Caco-2 (cell line): ENCODE results near the gene OR52N1. TPM values are rescaled to one million over a fixed set of nuclear protein-coding genes. Genes with fewer than 3 reads are reported as not detected.

Source experiments
- BruUV-seq: library from RNA; stranded (reverse); fragments of 400-500 nt; replicated peaks from 2 replicates; lab custom pipeline; 2021; lab: Mats Ljungman, UMichigan
- CTCF ChIA-PET: fragments of 300-600 bp; sonication (Branson Sonifier 250); formaldehyde crosslinking; loops from one replicate; lab custom pipeline; 2022; ENCODE audit warnings: antibody characterized with exemption; lab: Charles Lee
- POLR2A ChIA-PET: fragments of 300-600 bp; sonication (Branson Sonifier 250); formaldehyde crosslinking; loops from one replicate; lab custom pipeline; 2022; ENCODE audit warnings: antibody characterized with exemption; lab: Charles Lee
- DNase-seq, 2 experiments: peaks; one replicate each; pipeline versions ENCODE4 v3.0.0 to v3.0.0-alpha.2; 2020 to 2022
- H3K27me3 ChIP-seq: replicated peaks from 2 replicates; pipeline ENCODE4 v1.6.0; 2011; ENCODE audit warnings: low read length; ENCODE audit not compliant: control insufficient read depth, insufficient read depth
- H3K36me3 ChIP-seq: 2 replicates; pipeline ENCODE4 v1.5.1; 2011; ENCODE audit warnings: low read length; ENCODE audit not compliant: control insufficient read depth, insufficient read depth
- H3K4me1 ChIP-seq: fragments of 250-450 bp; sonication (Bioruptor Pico); 2 replicates; pipeline ENCODE4 v1.5.1; 2020; ENCODE audit warnings: mild to moderate bottlenecking
- H3K4me3 ChIP-seq: 2 replicates; pipeline ENCODE4 v1.5.1; 2011; ENCODE audit warnings: low read depth, mild to moderate bottlenecking, control low read depth, low read length
- H3K9me3 ChIP-seq: fragments of 250-450 bp; sonication (Bioruptor Pico); 2 replicates; pipeline ENCODE4 v1.5.1; 2020; ENCODE audit warnings: mild to moderate bottlenecking, moderate library complexity
- H3K27ac Mint-ChIP-seq: one replicate; pipeline ENCODE4 v1.8.0; 2022; ENCODE audit warnings: mixed read lengths; ENCODE audit not compliant: unreplicated experiment
- H3K27me3 Mint-ChIP-seq: one replicate; pipeline ENCODE4 v1.8.0; 2022; ENCODE audit warnings: mixed read lengths; ENCODE audit not compliant: insufficient read depth, unreplicated experiment
- H3K36me3 Mint-ChIP-seq: one replicate; pipeline ENCODE4 v1.8.0; 2022; ENCODE audit warnings: mild to moderate bottlenecking, mixed read lengths; ENCODE audit not compliant: insufficient read depth, unreplicated experiment
- H3K4me1 Mint-ChIP-seq: one replicate; pipeline ENCODE4 v1.8.0; 2022; ENCODE audit warnings: low read depth, mixed read lengths; ENCODE audit not compliant: unreplicated experiment
- H3K4me3 Mint-ChIP-seq: one replicate; pipeline ENCODE4 v1.8.0; 2022; ENCODE audit warnings: mild to moderate bottlenecking, moderate library complexity, mixed read lengths; ENCODE audit not compliant: unreplicated experiment
- H3K9me3 Mint-ChIP-seq: one replicate; pipeline ENCODE4 v1.8.0; 2022; ENCODE audit warnings: mixed read lengths; ENCODE audit not compliant: unreplicated experiment
- CTCF ChIP-seq, 2 experiments: fragments of 200-600 bp in 1 of 2; IDR thresholded peaks; 1 replicate in 1 of 2; 2 replicates in 1 of 2; pipeline versions ENCODE4 v1.5.1 to v1.8.0; 2011 to 2022; ENCODE audit warnings: antibody characterized with exemption in 1 of 2, control low read depth in 1 of 2, inconsistent platforms in 1 of 2, low read depth in 1 of 2, low read length in 1 of 2, mild to moderate bottlenecking in 1 of 2, moderate library complexity in 1 of 2; ENCODE audit not compliant: insufficient read depth in 1 of 2, severe bottlenecking in 1 of 2, unreplicated experiment in 1 of 2
- intact Hi-C: fragments of 100-400 bp; cut with micrococcal nuclease; formaldehyde crosslinking; loops from one replicate; pipeline ENCODE4 v1.10.0; 2022; ENCODE audit not compliant: unreplicated experiment
- total RNA-seq: library from RNA; stranded (reverse); gene quantifications from 2 replicates; pipeline ENCODE4 v1.2.3, GENCODE V29; 2022

Gene OR52N1
- total RNA-seq, 1 experiment from 2014 or later = not detected

DNA sequence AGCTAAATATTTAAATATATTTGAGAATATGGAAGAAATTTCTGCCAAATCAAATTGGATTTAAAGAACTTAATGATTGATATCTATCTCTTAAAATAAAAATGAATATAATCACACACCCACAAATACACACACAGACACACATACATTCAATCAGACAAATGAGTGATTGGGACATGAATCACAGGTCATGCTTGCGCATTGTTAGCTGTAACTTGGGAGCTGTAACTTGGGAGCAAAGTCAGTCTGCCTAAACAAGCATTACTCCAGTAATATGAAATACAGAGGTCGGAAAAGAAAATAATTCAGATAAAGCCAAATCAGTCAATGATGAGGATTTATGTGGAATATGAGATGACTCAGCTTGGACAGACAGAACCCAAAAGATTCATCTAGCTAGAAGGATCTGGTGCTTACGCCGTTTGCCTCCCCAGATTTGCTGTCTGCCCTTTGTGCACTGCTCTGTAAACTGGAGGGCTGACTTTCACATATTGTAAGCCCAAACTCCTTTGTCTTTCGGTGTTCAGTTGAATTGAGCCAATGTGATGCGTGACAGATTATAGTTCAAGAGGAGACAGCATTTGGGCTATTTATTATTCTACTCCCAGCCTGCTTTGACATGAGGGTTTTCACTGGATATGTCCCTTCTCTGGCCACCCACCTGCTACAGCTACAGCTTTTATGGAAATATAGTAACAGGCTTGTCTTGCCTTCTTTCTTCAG is 53.2 kb downstream of the OR52N1 start:
- H3K36me3 Mint-ChIP-seq = no peaks in the 10 kb centered on the region

DNA sequence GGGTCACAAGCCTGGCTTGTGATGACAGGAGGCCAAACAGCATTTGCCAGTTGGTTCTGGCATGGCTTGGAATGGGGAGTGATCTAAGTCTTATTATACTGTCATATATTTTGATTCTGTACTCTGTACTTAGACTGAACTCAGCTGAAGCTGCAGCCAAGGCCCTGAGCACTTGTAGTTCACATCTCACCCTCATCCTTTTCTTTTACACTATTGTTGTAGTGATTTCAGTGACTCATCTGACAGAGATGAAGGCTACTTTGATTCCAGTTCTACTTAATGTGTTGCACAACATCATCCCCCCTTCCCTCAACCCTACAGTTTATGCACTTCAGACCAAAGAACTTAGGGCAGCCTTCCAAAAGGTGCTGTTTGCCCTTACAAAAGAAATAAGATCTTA is 54.0 kb downstream of the OR52N1 start:
- Mint-ChIP-seq H3K4me3 (no peak overlapping the region), H3K27ac (no peak overlapping the region), H3K27me3 (peaks cover 6% of the 10 kb centered on the region), H3K9me3 (no peaks in the 10 kb centered on the region), H3K36me3 (no peaks in the 10 kb centered on the region), H3K4me1 (no peaks in the 10 kb centered on the region)
- Histone ChIP-seq H3K36me3 (no peaks in the 10 kb centered on the region), H3K4me1 (no peaks in the 10 kb centered on the region), H3K27me3 (no peaks in the 10 kb centered on the region), H3K4me3 (no peak overlapping the region), H3K9me3 (peaks cover 4% of the 10 kb centered on the region; the same call in 1 of the 2 replicates)
- BruUV-seq = no TSS peak
- POLR2A ChIA-PET = no interaction called here
- no peak for DNase-seq
- TF ChIP-seq CTCF (IDR thresholded peaks at IDR 0.05; ENCODE audit: insufficient read depth in 1 of 2, low read depth in 1 of 2, low read length in 1 of 2, severe bottlenecking in 1 of 2, unreplicated experiment in 1 of 2) = no peak
- intact Hi-C loops = no loop called here
- CTCF ChIA-PET = no interaction called here

More for the DNA sequence above, 53.2 kb downstream of the OR52N1 start:
- Mint-ChIP-seq H3K27ac (no peak overlapping the region), H3K4me1 (no peaks in the 10 kb centered on the region), H3K27me3 (peaks cover 9% of the 10 kb centered on the region), H3K4me3 (no peak overlapping the region), H3K9me3 (no peaks in the 10 kb centered on the region)
- no peak for DNase-seq
- peaks cover 5% of the 10 kb centered on the region; the same call in 1 of the 2 replicates for H3K9me3 ChIP-seq
- intact Hi-C loops = no loop called here
- H3K4me3 ChIP-seq = no peak overlapping the region
- TF ChIP-seq CTCF (IDR thresholded peaks at IDR 0.05; ENCODE audit: insufficient read depth in 1 of 2, low read depth in 1 of 2, low read length in 1 of 2, severe bottlenecking in 1 of 2, unreplicated experiment in 1 of 2) = no peak
- no peaks in the 10 kb centered on the region for H3K36me3 ChIP-seq
- H3K27me3 ChIP-seq = no peaks in the 10 kb centered on the region
- no peaks in the 10 kb centered on the region for H3K4me1 ChIP-seq
- no TSS peak for BruUV-seq
- CTCF ChIA-PET = no interaction called here
- POLR2A ChIA-PET = no interaction called here

Other genes starting within 250 kb of the OR52N1 start
- not detected in 2 replicates for gene OR52H1, start 242.7 kb downstream of the OR52N1 start, total RNA-seq
- gene OR52B6, start 210.4 kb downstream of the OR52N1 start, total RNA-seq = not detected in 2 replicates
- 0.43 and 0.53 TPM in 2 replicates for gene TRIM6, start 194.6 kb downstream of the OR52N1 start, total RNA-seq
- 4.3 and 4.7 TPM in 2 replicates for gene TRIM34, start 166.3 kb downstream of the OR52N1 start, total RNA-seq
- gene TRIM5, start 106.2 kb downstream of the OR52N1 start, total RNA-seq = 21.9 and 25.2 TPM in 2 replicates
- 0.58 TPM in 1 of 2 replicates, not detected in the other for gene TRIM22, start 101.5 kb downstream of the OR52N1 start, total RNA-seq
- gene OR56B1, start 54.8 kb downstream of the OR52N1 start, total RNA-seq = not detected in 2 replicates
- not detected in 2 replicates for gene OR52N4, start 37.0 kb downstream of the OR52N1 start, total RNA-seq
- gene OR52N5, start 7.9 kb downstream of the OR52N1 start, total RNA-seq = not detected in 2 replicates
- gene OR52N2, start 17.7 kb upstream of the OR52N1 start, total RNA-seq = not detected in 2 replicates
- gene OR52E6, start 50.6 kb upstream of the OR52N1 start, total RNA-seq = not detected in 2 replicates
- not detected in 2 replicates for gene OR52E8, start 66.4 kb upstream of the OR52N1 start, total RNA-seq
- not detected in 2 replicates for gene OR52E4, start 89.4 kb upstream of the OR52N1 start, total RNA-seq
- not detected in 2 replicates for gene OR52E5, start 101.9 kb upstream of the OR52N1 start, total RNA-seq
- not detected in 2 replicates for gene OR56A3, start 151.0 kb upstream of the OR52N1 start, total RNA-seq
- not detected in 2 replicates for gene OR56A5, start 177.2 kb upstream of the OR52N1 start, total RNA-seq
- not detected in 2 replicates for gene OR52L1, start 195.7 kb upstream of the OR52N1 start, total RNA-seq
- not detected in 2 replicates for gene OR56A4, start 215.7 kb upstream of the OR52N1 start, total RNA-seq
- not detected in 2 replicates for gene OR56A1, start 239.5 kb upstream of the OR52N1 start, total RNA-seq